NCI-H69 (cell line): ENCODE measurements around the gene SIM1.
A peak's percentile ranks its signal among the peaks of the same experiment; 100 is the strongest.

Experiments
- DNase-seq: peaks from one replicate; lab custom pipeline; 2025; lab: John Stamatoyannopoulos, UW

Gene SIM1, protein sequence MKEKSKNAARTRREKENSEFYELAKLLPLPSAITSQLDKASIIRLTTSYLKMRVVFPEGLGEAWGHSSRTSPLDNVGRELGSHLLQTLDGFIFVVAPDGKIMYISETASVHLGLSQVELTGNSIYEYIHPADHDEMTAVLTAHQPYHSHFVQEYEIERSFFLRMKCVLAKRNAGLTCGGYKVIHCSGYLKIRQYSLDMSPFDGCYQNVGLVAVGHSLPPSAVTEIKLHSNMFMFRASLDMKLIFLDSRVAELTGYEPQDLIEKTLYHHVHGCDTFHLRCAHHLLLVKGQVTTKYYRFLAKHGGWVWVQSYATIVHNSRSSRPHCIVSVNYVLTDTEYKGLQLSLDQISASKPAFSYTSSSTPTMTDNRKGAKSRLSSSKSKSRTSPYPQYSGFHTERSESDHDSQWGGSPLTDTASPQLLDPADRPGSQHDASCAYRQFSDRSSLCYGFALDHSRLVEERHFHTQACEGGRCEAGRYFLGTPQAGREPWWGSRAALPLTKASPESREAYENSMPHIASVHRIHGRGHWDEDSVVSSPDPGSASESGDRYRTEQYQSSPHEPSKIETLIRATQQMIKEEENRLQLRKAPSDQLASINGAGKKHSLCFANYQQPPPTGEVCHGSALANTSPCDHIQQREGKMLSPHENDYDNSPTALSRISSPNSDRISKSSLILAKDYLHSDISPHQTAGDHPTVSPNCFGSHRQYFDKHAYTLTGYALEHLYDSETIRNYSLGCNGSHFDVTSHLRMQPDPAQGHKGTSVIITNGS

DNA sequence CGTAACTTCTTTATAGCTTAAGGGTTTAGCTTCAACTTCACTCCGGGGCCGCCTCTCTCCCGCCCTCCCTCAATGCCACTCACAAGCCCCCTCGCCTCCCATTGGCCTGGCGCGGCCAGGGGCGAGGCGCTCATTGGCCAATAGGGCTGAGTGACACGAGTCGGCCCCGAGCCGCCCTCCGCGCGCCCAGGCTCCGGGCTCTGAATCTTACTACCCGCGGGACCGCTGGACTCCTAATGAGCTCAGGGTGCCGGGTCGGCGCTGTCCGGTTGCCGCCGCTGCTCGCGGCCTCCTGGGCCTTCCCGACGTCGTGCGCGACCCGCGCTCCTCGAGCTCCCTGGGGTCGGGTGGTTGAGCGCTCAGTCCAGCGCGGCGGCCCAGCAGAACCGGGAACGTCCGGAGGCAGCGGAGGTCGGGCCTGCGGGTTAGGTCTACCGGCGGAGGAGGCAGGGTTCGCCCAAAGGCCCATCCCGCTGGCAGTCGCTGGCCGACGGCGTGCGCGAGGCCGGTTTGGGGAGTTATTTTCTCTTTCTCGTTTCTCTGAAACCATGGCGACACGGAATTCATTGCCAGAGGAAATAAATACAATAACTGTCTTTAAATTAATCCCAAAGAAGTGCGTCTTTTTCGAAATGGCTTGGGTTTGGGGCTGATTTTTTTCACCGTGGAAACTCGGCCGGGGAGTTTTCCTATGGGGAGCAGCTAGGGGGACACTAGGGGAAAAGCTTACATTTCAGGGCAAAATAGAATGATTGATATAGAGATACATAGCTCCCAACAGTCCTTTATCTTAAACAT is at the start of gene SIM1:
Gene SIM1 (minus strand): TSS at position 19 of the 798 bp plus-strand sequence. CDS start 1,453 bp downstream, outside the sequence.
- no peak for DNase-seq

DNA sequence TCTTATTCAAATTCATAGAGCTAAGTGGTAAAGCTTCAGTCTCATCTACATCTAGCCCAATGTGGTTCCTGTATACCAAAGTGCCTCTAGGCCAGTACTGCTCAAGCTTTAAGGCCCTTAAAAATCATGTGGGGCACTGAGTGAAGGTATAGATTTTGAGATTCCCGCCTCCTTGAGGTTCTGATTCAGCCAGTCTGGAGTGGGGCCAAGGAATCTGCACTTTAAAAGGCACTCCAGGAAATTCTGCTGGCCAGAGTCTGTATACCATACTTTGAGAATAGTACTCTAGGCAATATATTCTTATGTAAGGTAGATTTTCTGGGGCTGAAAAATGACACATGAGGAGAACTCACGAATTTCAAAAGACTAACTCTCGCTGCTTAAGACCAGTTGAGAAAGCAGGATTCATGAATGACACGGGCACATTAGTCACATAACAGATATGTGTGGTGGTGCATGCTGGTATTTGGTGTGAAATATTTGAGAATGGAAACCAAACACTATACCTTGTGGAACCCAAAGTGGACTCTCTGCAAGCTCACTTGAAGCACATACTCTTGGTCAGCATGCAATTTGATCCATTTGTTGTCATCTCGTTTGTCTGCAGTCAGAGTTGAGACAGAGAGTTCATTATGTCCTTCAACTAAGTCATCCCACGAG is 47.6 kb upstream of the SIM1 start:
- no peak for DNase-seq

DNA sequence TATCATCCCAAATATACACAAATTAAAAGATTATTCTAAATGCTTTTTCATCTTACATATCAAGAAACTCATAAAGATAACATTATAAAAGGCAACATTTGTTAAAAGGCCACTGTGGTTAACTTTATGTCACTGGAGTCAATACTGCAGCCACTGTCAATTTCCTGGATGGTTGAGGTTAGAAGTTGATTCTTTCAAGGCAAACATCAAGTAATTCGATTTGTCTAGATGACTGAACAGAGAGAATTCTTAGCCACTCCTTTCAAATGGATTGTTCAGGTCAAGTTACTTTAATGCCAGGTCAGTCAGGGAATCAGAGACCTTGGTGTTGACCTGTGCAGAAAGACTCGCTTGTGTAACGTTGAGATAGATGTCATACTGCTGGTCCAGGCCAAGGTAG is 44.4 kb upstream of the SIM1 start:
- no peak for DNase-seq

DNA sequence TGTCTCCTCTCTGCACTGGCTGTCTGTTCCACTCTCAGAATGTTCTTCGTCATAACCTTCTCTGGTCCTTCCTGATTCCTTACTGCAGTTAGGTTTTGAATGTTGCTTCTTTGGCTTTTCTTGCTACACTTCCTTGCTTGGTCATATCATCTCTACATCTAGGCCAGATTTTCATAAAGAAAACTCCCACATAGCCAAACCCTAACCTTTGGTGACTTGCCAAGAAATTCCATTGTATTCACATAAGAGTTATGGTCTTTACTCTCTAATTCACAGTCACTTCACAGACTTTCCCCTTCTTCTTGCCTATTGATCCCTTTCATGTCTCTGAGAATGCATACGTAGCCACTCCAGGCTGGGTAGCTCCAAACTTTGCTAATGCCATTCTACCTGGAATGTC is 41.9 kb upstream of the SIM1 start:
- DNase-seq: no peak

DNA sequence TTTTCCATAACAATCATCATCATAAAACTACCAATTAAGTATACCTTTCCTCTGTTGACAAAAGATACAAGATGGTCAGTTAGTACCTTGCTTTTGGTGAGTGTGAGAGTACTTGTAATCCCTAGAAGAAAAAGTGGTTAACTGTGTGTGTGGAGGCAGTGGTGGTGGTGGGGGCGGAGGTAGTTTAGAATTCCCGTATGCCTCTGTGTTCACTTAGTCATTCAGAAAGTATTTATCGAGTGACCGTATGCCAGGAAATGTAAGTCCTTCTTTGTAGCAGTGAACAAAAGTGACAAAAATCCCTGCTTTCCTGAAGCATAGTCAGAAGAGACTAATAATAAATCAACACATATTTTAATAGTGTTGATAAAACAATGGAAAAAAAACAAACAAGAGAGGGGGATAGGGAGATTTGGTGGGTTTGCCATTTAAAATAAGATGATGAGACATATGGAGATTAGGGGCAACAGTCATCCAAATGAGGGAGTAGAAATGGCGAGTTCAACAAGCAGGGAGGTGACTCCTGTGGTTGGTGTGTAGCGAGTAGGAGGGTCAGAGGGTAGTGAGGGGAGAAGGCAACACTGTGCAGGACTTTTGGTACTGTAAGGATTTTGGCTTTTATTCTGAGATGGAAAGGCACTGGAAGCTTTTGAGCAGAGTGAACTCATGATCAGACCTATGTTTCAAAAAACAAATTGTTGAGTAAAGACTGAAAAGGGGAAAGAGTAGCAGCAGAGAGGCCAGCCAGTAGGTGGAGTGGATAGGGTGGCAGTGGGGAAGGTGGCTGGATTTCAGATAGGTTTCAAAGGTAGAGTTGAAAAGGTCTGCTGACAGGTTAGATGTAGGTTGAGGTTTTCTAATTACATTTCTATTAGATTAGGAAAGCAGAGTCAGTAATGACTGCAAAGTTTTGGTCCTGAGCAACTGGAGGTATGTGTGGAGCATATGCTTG is 40.3 kb upstream of the SIM1 start:
- no peak for DNase-seq

DNA sequence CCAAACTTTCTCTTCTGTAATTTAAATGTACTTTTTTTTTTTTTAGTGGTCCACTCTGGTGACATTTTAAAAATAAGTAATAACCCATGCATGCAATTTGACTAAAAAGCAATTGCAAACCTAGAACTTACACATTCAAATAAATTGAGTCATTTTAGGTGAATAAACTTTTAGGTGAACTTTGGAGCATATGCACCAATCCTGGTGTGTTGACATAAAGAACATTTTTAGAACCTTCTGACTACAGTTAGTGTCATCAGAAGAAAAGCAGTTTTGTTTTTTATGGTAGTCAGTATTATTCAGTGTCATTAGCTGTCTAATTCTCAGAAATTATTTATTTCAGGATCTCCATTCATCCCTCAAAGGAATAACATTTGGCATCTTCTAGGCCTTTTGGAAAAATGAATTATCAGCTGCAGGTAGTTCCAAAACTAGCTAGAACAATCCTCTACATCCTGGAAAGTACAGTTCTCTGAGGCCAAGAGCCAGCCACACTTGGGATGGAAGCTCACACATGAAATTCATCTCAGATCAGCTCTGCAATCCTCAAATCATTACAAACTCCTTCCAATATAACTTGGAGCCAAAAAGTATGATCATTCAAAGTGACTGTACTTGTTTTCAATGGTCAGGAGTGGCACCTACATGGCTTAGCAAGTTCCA is 38.5 kb upstream of the SIM1 start:
- DNase-seq: no peak

DNA sequence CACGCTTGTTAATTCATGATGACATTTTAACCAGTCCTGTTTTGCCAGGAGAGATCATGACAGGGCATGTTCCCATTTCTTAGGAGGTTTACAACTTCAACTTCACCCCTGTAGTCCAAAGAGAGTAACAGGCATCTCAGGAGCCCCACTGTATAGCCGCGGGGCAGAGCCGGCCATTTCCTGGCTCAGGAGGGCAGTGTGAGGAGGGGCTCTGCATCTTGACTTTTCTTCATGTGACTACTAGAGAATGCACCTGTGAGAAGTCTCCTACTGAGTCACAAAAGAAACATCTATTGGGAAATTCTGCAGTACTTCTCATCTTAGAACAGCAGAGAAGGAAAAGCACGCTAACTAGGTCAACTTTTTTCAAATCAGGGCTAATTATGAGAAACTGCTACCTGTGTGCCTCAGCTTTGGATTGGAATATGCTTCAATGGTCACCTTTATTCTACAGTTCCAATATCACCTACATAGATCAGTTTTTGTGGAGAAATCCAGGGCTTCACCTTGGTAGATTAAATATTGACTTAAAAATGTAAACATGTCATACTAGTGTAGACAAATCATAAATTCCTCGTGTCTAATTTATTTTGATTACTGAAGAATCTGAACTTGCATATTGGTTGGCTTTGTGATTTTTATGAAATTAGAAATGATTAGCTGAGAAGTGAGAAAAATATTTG is 28.6 kb upstream of the SIM1 start:
- peak; percentile 65 for DNase-seq

DNA sequence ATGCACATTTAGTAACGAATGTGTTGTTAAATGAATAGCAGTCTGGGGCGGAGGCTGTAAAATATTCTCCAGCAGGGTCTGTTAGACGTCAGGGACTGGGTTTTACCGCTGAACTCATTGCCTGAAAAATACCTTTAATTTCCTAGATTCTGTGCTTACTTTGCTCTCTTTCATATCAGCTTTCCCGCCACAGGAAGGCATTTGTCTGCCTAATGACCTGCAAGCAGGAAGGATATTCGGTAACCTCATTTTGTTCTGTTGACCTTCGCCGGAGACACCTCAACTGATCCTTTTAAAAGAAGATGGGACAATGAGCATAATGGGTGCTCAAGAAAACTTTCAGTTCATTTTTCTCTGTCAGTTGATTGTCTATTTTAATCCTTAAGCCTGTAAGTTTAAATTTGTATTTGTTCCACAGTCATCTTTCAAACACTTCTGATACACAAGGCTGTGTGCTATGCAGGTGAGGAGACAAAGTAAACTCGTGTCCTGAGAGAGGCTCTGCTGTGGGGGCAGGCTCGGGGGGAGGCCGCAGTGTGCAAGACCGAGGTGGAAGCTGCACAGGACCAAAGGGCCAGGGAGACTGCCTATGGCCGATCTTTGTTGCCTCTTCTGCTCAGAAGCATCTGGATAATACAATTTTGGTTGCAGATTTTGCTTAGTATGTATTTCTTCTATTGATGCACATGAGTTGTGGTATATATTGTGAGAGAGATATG is 27.4 kb upstream of the SIM1 start:
- no peak for DNase-seq

DNA sequence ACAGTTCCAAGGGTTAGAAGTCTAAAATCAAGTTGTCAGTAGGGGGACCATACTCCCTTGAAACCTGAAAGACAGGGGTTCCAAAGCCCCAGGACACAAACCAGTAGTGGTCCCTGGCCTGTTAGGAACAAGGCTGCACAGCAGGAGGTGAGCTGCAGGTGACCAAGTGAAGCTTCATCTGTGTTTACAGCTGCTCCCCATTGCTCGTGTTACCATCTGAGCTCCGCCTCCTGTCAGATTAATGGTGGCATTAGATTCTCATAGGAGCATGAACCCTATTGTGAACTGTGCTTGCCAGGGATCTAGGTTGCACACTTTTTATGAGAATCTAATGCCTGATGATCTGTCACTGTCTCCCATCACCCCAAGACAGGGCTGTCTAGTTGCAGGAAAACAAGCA is 25.3 kb upstream of the SIM1 start:
- peak; percentile 19 for DNase-seq

DNA sequence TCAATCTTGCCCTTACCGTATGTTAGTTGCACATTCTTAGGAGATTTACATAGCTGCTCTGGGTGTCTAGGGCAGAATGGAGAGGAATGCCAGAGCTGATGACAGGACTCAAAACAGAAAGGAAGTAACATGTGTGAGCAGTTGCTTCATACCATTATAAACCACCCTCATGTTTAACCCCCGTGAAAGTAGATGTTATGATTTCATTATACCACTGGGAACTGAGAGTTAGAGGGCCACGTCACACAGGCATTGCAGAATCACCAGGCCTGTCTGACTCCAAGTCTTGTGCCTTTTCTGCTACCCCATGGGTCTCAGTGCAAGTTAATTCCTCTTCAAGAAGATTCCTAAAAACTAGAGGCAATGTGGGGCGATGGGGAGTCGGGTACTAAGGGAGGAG is 23.5 kb upstream of the SIM1 start:
- DNase-seq: no peak

DNA sequence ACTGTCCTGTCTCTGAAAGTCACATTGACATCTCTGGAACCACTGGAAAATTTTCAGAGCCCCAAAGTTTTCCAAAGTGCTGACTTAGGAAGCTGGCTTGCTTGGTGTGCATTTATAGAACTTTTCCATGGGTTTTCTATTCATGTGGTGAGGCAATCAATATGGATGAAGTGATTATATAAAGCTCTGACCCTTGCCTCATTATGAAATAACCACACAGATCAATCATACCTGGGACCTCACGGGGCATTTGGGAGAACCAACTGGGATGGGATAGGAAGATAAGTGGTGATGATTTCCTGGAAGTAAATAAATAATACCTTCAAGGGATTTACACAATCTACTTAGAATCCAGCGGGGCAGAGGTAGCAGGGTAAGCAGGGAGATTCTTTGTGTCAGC is 22.9 kb upstream of the SIM1 start:
- no peak for DNase-seq

DNA sequence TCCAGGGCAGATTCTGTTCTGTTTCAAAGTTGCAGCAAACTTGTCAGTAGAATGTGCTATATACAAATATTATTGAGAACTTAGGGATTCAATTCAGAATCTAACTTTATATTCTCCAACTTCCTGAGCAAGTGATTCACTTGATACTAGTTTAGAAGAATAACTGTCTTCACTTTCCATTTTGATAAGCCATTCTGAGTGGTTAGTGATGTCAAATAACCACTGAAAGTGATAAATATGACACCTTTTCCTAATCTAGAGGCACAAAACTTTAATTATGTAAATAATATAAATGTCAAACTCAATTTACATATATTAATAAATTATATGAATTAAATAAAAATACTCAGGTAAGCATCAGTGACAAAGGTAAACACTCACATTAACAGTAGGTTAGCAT is 20.5 kb upstream of the SIM1 start:
- DNase-seq: no peak

DNA sequence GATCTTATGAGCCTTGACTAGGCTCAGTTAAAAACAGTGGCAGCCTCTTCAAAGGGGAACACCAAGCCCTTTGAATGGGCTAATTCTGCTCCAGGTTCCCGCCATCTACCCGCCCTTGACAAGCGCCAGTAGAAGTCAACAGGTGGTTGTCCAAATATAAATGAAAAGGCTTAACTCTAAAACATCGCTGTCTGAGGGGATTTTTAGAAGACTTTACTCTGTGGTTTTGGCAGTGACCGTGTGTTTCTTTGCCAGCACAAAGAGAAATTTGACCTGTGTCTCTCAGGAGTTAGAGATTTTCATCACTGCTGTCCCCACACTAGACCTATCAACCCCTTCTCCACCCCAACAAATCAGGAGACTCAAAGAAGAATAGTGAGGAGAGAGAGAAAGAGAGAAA is 19.8 kb upstream of the SIM1 start:
- DNase-seq: no peak

DNA sequence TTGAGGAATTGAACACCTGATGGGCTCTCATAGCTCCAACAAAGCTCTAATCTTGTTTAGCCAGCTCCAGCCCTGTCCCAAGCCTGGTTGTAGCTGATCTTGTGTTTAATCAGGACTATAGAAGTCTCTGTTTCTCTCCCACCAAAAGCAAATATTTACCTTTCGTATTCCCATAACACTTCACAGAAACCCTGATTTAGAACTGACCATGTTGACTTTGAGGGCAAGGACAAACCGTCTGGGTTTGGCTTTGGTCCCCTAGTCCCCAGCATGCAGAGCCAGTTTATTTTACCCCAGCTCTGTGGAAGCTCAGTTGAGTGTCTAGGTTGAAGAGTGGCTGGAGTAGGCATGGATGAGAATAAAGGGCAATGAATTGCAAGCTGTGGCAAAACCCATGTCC is 18.0 kb upstream of the SIM1 start:
- peak; percentile 73 for DNase-seq

DNA sequence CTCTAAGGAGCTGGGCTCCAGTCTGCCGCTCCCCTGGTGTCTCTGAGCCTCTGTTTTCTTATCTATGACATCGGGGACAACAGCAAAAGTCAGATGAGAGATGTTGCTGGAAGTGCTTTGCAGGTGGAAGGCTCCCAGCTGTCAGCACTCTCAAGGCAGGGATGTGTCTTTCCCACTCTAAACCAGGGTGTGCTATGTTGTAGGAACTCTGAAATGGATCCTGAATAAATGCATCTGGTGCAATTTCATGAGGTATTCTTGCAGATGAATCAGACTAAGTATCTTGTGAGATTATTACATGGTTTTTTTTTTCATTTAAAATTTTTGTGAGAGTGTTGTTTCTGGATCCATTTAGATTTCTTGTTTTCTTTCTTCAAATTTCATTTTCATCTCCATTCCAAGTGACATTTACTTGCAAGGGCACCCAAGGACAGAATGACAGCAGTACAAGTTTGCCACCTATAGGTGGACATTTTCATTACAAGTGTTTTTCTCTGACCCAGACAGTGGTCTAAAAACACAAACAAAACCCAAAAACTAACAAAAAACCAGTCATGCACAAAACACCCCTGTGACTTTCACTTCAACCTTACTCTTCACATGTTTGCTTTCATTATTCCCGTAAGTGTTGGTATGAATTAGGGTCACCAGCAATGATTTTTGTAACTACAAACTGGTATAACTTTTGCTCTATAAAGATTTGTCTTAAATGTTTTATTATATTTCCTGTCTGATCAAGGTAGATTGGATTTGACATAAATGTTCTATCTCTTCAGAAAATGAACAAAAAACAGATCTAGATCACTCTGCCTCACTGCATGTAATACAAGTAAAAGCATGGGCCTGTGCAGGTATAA is 14.7 kb upstream of the SIM1 start:
- DNase-seq: peak; percentile 77

DNA sequence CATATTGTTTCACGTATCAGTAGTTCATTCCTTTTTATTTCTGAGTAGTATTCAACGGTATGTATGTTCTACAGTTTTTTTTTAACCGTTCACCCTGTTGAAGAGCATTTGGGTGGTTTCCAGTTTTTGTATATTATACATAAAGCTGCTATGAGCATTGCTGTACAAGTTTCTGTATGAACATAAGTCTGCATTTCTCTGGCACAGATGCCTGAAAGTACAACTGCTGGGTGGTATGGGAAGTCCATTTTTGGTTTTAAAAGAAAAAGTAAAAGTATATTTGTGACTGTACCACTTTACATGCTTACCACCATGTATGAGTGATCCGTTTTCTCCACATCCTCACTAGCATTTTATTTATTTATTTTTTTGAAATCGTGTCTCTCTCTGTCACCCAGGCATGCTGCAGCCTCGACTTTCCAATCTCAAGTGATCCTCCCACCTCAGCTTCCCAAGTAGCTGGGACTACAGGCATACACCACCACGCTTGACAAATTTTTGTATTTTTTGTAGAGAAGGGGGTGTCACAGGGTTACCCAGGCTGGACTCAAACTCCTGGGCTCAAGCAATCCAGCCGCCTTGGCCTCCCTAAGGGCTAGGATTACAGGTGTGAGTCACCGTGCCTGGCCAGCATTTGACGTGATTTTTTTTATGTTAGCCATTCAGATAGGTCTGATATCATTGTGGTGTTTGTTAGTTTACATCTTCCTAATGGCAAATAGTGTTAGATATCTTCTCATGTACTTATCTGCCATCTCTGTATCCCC is 11.0 kb upstream of the SIM1 start:
- no peak for DNase-seq

DNA sequence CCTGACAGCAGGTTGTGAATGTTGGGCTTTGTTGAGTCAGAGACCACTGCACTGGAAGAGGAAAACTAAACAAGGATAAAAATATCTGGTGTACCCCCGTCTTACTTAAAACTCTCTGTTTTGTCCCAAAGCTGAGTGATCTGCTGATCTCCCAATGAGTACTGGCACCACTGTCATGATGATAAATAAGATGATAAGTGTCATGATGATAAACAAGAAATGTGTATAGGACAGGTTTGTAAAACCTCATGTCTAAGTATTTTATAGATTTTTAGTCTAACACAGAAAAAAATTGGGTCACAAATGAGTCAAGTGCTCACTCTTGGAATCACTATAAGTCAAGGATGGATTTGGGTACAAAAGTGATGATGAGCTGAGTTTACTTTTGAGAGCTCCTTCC is 8.5 kb upstream of the SIM1 start:
- DNase-seq: no peak
